Keratinocyte (primary cell): ENCODE measurements around the gene DLG4.

Experiments
- CTCF ChIP-seq, 3 experiments: IDR thresholded peaks in 1 of 3; conservative IDR thresholded peaks in 1 of 3; optimal IDR thresholded peaks in 1 of 3; 2 replicates in 2 of 3; 3 replicates in 1 of 3; pipeline versions ENCODE3 to v1.5.1; 2011; ENCODE audit warnings: low read length in 3 of 3, mild to moderate bottlenecking in 3 of 3, moderate library complexity in 2 of 3, control low read depth in 1 of 3, inconsistent platforms in 1 of 3; ENCODE audit not compliant: insufficient read depth in 2 of 3; ENCODE audit errors: extremely low read depth in 1 of 3
- EZH2 ChIP-seq: IDR thresholded peaks from one replicate; pipeline ENCODE4 v1.6.1; 2012; ENCODE audit warnings: inconsistent platforms, mild to moderate bottlenecking, low read length, moderate library complexity

- TF ChIP-seq CTCF (optimal IDR thresholded peaks at IDR 0.05 in 1 of 3, IDR thresholded peaks at IDR 0.05 in 1 of 3, conservative IDR thresholded peaks at IDR 0.05 in 1 of 3; ENCODE audit: extremely low read depth in 1 of 3, insufficient read depth in 2 of 3, low read length in 3 of 3), result no peak
- no peak for TF ChIP-seq EZH2
These were observed 31.3 kb upstream of the DLG4 start for GRCh38 chr17:7250695-7251627.
